ENCODE data around the gene SLC35F1.

DNA sequence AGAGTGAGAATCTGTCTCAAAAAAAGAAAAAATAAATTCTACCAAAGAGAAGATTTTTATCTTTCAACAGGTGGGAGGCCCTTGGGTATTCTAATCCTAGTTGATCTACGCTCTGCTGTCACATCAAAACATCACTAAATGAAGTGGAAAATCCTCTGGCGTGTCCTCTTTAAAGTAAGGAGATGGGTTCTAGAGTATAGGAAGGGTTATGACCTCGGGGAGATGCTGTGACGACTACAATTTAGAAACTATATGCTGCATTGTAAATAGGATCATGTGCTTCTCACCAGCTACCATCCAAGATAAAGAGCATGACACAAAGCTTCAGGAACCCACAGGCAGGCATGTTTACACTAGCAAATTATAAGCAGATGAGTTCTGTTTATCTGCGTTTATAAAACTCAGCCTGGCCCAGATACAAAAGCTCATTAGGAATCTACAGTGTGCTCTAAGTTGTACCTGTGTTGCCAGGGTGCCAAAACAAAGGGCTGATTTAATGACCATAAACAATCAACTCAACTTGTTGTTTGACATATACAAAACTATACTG lies 443.9 kb downstream of the SLC35F1 start:
- TF ChIP-seq CTCF (IDR thresholded peaks at IDR 0.05; ENCODE audit: low read depth, low read length) (no peak), EZH2phosphoT487 (IDR thresholded peaks at IDR 0.05; ENCODE audit: low read depth) (no peak)
